Hematopoietic multipotent progenitor cell treated with erythropoietin and hydrocortisone succinate and interleukin-3 and kit ligand, for 6 days (in vitro differentiated cells): ENCODE measurements around the gene MRI1.
"Not testable (repeated sequence)": the region's sequence is repeated elsewhere in the genome, so short reads cannot be mapped to it uniquely, and the experiment has no call there.

ENCODE experiments used
- DNase-seq: peaks from one replicate; pipeline ENCODE4 v3.0.0-alpha.2; 2015

Gene MRI1

DNA sequence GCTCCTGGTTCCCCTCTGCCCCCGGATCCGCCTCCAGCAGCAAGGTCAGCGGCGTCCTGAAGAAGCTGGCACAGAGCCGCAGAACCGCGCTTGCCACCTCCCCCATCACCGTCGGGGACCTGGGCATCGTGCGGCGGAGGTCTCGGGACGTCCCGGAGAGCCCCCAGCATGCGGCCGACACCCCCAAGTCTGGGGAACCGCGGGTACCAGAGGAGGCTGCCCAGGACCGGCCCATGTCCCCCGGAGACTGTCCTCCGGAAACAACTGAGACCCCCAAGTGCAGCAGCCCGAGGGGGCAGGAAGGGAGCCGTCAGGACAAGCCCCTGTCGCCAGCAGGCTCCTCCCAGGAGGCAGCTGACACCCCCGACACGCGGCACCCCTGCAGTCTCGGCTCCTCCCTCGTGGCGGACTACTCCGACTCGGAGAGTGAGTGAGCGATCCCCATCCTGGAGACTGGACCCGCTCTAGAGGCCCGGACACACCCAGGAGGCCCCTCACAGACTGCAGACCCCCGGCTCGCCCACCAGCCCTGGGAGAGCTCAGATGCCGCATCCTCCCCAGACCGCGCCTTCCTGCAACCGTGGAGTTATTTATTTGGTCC is 1.6 kb upstream of the MRI1 start:
- DNase-seq, result no peak

DNA sequence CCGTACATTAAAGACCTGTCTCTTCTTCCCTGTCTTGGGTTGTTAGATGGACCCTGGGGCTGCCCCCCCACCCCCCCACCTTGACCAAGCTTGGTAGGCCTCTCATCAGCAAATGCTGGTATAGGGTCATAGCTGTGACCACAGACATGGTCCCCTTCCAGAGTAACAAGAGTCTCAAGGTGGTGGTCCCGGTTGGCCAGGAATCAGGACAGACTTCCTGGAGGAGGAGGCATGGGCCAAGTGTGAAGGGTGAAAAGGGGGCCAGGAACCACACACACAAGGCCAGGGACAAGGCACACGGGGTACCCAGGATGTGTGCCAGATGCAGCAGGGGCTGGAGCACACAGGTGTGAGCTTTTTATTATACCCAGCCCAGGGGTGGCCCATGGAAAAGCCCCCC is 1.1 kb upstream of the MRI1 start:
- no peak for DNase-seq

DNA sequence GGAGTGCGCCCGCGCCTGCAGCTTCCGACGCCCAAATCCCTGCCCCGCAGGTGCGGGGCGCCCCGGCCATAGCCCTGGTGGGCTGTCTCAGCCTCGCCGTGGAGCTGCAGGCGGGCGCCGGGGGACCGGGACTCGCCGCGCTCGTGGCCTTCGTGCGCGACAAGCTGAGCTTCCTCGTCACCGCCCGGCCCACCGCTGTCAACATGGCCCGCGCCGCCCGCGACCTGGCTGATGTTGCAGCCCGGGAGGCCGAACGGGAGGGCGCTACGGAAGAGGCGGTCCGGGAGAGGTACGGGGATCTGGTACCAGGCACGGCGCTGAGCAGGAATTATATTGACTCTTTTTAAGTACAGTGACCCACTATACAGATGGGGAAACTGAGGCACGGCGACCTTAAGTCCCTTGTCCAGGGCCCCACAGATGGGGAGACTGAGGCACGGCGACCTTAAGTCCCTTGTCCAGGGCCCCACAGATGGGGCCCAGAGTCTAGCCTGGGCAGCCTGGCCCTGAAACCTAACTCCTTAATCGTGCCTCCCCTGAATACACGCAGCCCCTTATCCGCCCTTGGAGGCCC is 586 bp downstream of the MRI1 start:
- peak; percentile 55 for DNase-seq

DNA sequence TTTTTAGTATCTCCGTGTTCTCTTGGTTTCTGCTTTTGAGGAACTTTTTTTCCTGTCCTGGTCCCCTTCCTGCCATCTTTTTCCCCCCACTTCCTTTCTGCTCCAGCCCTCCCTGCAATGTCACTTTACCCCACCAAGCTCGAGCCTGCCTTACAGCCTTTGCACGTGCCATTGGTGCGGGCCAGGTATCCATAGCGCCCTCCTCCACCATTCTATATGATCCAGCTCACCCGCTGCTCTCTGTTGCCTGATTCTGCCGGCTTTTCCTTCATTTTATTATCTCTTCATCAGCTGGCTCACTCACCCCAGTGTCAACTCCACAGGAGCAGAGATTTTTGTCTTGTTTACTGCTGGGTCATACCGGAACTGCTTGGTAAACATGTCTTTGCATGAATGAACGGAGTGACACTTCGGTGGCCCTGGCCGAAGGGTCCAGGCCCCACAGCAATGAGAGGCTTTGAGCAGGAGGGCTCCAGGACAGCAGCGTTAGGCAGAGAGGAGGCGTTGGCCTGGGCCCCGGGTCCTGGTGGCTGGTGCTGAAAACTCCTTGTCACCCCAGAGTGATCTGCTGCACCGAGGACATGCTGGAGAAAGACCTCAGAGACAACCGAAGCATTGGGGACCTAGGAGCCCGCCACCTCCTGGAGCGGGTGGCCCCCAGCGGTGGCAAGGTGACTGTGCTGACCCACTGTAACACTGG is 1.2 kb downstream of the MRI1 start:
- DNase-seq, result peak; percentile 27

DNA sequence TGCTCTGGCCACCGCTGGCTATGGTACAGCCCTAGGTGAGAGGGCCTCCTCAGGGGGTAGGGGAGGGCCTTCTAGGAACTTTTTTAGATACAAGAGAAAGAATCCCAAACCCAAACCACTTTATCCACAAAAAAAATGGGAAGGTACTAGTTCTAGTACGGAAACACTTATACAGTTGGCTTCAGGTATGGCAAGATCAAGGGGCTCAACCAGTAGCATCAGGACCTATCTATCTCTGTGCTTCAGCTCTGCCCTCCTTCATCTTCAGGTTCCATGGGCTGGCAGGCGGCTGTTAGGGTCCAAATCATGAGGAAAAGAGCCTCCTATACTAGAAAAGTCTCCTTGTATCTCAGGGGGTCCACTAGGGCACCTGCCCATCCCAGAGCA is 1.8 kb downstream of the MRI1 start:
- no peak for DNase-seq

DNA sequence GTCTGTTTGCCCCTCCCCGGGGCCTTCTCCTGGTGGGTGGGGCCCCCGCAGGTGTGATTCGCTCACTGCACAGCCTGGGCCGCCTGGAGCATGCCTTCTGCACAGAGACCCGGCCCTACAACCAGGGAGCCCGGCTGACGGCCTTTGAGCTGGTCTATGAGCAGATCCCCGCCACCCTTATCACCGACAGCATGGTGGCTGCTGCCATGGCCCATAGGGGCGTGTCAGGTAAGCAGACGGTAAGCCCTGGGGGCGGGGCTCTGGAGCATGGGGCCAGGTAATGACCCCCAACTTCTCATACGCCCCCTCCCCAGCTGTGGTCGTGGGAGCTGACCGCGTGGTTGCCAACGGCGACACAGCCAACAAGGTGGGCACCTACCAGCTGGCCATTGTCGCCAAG is 4.2 kb downstream of the MRI1 start:
- no peak for DNase-seq

DNA sequence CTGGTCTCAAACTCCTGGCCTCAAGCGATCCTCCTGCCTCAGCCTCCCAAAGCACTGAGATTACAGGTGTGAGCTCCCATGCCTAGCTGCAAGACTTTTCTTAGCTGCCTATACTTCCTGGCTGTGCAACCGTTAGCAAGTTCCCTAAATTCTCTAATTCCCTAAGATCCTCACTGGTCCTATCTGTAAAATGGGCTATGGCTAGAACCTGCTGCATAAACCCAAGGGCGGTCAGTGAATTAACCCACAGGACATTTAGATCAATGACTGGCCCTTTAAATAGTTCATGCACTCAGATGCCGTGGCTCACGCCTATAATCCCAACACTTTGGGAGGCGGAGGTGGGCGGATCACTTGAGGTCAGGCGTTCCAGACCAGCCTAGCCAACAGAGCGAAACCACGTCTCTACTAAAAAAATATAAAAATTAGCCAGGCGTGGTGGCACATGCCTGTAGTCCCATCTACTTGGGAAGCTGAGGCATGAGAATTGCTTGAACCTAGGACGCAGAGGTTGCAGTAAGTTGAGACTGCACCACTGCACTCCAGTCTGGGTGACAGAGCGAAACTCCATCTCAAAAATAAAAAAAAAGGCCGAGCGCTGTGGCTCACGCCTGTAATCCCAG is 5.8 kb downstream of the MRI1 start:
- DNase-seq, result no peak

DNA sequence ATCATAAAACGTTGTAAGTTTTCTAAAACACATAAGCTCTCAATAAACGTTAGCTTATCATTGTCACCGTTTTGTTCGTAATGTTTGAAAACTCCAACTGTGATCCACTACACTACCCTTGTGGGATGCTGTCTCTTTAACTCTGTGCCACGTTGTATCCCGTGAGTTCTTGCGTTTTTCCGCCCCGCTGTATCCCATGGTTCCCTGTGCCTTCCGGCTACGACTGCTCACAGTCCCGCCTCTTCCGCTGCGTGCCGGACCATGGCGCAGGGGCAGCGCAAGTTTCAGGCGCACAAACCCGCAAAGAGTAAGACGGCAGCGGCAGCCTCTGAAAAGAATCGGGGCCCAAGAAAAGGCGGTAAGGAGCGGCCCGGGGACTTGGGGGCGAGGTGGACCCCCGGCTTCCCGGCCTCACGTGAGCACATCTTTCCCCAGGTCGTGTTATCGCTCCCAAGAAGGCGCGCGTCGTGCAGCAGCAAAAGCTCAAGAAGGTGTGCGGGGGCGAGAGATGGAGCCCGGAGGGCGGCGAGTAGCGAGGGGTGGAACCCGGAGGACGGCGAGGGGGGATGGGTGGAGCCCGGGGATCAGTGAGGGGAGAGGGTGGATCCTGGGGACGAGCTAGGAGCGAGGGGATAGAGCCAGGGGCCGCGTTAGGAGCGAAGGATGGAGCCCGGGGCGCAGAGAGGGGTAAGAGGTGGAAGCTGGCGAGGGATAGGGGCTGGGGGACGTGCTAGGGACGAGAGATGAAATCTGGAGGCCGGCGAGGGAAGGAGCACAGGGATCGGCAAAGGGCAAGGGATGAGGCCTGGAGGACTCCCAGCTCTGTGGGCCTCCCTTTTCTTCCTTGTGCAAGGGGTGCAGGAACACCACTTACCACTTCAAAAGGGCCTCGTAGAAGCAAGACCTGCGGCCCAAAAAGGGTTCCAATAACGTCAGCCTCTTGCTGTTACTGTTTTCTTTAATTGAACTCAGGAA is 10.2 kb downstream of the MRI1 start, which contains the start of gene C19orf53:
TSS of gene C19orf53 (plus strand) at position 240 of the 975 bp plus-strand sequence. CDS start at position 262, 22 bp downstream.
- peak; percentile 96 for DNase-seq

DNA sequence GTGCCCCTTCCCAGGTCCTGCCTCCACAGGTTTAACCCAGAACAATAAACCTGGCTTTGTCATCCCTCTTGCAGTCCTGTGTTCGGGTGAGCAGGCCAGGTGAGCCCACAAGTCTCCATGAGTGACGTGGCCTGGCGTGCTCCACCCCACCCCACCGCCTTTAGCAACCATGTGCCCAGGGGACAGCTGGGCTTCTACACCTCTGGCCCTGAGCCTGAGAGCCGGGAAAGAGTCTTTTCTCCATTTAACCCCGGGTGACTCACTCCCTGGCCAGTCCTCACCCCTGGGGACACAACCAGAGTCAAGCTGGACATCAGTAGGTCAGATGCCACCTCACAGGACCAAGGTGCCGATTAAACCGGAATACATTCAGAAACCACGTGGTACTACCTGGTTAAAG is 14.1 kb downstream of the MRI1 start:
- no peak for DNase-seq

DNA sequence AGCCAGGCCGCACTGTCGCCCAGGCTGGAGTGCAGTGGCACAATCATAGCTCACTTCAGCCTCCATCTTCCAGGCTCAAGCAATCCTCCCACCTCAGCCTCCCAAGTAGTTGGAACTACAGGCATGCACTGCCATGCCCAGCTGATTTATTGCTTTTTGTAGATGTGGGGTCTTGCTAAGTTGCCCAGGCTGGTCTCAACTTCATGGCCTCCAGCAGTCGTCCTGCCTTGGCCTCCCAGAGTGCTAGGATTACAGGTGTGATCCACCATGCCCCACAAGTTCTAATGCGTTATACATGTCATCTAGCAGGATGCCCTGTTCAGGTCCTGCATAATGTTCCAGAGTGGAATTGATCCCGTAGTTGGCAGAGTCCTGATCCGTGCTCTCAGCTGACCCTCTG is 14.5 kb downstream of the MRI1 start:
- no peak for DNase-seq

DNA sequence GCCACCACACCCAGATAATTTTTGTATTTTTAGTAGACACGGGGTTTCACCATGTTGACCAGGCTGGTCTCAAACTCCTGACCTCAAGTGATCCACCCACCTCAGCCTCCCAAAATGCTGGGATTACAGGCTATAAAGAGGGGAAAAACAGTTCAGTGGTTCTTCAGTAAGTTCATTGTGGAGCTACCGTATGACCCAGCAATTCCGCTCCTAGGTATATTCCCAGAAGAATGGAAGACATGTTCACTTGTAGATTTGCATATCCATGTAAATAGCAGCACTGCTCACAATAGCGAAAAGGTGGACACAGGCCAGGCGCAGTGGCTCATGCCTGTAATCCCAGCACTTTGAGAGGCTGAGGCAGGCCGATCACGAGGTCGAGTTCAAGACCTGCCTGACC is 15.5 kb downstream of the MRI1 start:
- DNase-seq, result not testable (repeated sequence)

DNA sequence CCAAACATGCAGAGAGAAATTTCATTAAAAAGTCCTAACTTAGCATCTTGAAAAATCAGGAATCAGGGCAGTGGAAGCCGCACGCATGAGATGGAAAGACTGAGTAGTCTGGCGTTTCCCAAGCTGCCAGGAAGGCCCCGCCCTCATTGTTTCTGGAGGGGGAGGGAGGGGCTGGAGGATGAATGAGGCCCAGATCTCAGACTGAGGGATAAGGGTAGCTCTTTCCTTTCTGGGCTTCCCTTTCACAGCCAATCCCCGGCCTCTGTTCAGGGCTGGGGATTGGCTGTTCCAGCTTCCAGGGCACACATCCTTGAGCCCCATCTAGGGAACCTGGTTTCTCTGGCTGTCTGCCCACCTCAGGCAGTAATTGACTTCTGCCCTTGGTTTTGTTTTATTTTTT is 17.2 kb downstream of the MRI1 start:
- peak; percentile 51 for DNase-seq

DNA sequence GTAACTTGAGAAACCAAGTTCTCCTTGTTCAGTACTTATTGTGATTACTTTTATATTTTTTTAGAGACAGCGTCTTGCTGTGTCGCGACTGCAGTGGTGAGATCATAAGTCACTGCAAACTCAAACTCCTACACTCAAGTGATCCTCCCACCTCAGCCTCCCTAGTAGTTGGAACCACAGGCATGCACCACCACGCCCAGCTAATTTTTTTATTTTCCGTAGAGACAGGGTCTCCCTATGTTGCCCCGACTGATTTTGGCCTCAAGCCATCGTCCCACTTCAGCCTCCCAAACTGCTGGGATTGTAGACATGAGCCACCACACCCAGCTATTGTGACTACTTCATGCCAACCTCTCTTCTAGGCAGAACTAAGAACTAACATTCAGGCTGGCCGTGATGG is 18.2 kb downstream of the MRI1 start:
- DNase-seq, result no peak

DNA sequence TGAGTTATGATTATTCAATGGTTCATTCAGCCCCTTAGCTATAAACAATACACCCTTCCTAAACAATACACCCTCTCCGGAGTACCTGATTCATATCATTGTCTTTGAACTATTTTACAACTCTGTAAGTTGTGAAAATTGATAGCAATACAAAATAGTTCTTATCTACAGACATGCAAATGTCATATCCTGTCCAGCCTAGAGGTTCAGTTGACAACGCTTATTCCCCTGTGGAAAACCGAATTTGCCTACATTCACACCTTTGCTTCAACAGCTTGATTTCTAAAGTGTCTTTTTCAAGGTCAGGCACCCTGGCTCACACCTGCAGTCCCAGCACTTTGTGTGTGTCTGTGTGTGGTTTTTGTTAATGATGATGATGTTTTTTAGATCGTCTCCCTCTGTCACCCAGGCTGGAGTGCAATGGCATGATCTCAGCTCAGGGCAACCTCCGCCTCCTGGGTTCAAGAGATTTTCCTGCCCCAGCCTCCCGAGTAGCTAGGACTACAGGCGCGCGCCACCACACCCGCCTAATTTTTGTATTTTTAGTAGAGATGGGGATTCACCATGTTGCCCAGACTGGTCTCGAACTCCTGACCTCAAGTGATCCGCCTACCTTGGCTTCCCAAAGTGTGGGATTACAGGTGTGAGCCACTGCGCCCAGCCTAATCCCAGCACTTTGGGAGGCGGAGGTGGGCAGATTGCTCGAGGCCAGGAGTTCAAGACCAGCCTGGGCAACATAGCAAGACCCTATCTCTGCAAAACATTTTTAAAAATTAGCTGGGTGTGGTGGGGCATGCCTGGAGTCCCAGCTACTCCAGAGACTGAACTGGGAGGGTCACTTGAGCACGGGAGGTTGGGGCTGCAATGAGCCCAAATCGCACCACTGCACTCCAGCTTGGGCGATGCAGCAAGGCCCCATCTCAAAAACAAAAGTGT is 19.5 kb downstream of the MRI1 start:
- DNase-seq, result no peak

DNA sequence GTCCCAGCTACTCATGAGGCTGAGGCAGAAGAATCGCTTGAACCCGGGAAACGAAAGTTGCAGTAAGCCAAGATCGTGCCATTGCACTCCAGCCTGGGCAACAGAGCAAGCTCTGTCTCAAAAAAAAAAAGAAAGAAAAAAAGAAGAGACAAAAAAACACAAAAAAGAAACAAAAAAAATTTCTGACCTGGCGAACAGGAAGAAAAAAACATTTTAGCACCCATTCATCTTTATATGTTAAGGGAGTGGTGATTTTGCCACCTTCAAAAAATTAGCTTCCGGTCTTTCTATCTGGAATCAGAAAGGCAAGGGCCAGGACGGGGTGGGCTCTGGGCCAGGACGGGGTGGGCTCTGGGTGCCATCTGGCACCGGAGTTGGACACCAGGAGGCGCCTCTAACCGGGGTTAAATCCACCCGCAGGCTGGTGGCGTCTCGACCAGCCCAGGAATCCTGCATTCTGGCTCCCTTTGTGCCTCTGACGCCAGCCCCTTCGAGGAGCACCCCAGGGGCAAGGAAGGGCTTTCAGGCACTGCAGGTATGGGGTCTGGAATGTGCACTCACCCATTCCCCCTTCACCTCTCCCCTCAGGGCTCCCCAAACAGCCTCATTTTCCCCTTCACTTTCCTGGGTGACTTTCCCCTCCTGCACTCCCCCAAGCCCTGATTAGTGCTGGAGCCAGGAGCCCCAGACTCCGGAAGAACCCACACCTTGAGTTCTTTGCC is 20.6 kb downstream of the MRI1 start:
- DNase-seq, result peak; percentile 85

DNA sequence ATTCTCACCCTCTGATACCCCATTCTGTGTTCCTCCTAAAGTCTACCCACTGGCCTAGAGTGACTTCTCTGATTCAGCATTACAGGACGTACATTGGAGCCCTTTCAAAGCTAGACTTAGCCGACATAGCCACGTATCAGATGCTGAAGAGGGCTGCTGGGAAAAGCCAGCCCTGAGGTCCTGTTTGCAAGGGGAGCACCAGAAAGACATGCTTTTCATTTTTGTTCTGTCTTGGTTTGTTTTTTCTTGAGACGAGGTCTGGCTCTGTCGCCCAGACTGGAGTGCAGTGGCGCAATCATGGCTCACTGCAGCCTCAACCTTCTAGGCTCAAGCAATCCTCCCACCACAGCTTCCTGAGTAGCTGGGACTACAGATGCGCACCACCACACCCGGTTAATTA is 24.7 kb downstream of the MRI1 start:
- DNase-seq, result peak; percentile 37

DNA sequence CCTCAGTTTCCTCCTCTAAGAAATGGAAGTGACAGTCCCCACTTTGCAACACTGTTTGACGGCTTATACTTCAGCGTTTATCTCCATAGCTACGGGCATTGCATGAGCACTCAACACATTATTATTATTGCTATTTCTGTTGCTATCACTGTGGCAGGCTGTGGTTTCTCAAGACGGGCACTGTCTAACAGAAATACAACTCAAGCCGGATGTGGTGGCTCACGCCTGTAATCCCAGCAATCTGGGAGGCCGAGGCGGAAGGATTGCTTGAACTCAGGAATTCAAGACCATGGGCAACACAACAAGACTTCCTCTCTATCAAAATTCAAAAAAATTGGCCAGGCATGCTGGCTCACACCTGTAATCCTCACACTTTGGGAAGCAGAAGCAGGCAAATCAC is 26.0 kb downstream of the MRI1 start:
- peak; percentile 65 for DNase-seq

DNA sequence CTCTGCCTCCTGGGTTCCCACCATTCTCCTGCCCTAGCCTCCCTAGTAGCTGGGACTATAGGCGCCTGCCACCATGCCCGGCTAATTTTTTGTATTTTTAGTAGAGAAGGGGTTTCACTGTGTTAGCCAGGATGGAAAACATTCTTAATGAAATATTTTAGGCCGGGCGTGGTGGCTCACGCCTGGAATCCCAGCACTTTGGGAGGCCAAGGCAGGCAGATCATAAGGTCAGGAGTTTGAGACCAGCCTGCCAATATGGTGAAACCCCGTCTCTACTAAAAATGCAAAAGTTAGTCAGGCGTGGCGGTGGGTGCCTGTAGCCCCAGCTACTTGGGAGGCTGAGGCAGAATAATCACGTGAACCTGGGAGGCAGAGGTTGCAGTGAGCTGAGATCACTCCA is 29.0 kb downstream of the MRI1 start:
- not testable (repeated sequence) for DNase-seq

DNA sequence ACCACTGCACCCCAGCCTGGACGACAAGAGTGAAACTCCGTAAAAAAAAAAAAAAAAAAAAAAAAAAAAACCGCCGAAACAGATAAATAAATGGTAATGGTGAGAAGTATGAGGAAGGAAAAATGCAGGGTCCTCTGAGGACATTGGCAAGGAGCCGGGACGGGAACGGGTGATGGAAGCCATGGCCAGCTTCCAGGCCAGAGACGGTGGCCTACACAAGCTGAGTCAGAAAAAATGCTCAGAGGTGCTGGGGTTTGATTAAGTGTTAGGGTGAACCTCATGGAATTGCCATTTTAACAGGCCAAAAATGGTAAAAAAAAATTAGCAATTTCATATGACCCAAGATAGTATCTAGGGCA is 30.1 kb downstream of the MRI1 start:
- DNase-seq, result peak; percentile 60

DNA sequence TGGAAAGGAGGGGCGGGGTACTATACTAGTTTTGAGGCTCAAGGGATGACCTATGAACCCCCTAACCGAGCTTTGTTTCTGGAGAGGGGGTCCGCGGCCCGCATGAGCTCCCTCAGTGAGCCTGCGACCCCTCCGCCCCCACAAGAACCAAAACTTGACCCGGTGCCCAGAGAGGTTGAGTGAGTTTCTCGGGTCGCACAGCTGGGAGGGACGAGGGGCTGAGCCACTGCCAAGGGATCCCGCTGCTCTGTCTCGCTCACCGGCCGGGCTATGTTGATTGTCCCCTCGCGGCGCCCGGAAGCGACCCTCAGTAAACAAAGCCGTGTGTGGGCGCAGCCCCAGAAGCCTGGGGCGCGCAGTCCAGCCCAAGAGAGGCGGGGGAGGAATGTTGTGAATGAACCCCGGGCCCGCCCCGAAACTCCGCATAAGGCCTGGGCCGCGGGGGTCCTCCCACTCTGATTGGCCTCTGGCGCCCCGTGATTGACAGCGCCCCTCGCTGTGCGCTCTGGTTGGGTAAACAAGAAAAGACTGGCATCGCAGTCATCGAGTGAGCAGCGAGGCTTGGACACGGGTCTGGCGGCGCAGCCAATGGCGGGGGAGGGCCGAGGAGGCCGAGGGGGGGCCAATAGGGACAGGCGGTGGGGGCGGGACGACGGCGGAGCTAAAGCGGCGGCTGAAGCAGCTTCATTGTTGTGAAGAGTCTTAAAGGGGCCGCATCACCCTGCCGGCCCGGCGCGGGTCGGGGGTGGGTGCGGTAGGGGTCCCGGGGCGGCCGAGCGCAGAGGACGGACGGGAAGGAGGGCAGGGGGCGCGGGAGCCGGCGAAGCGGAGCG is 30.7 kb downstream of the MRI1 start, which contains the start of gene ZSWIM4:
TSS of gene ZSWIM4 (plus strand) at position 687 of the 833 bp plus-strand sequence. CDS start 206 bp downstream, outside the sequence.
- DNase-seq, result peak; percentile 100
